GM19438 (cell line): ENCODE data around the gene RASSF9.

ENCODE experiments used
- ATAC-seq: cut with Tn5 transposase; IDR thresholded peaks from one replicate; pipeline ENCODE4 v1.9.1; 2021; ENCODE audit warnings: low read depth; ENCODE audit not compliant: unreplicated experiment

Gene RASSF9

GRCh38 chr12:85836197-85837090 is at the start of gene RASSF9:
TSS of gene RASSF9 (minus strand) at chr12:85836409. CDS start at chr12:85836201, 208 bp downstream.
- ATAC-seq: no peak

GRCh38 chr12:85883763-85884162 is 47.6 kb upstream of the RASSF9 start:
- ATAC-seq: no peak

- ATAC-seq: no peak
Measured at GRCh38 chr12:85877459-85877858, 41.2 kb upstream of the RASSF9 start.

GRCh38 chr12:85874031-85874461 is 37.8 kb upstream of the RASSF9 start, which contains the start of gene NTS:
TSS of gene NTS (plus strand) at chr12:85874295. CDS start at chr12:85874404, 109 bp downstream.
- no peak for ATAC-seq

GRCh38 chr12:85872497-85873091 is 36.4 kb upstream of the RASSF9 start:
- ATAC-seq: no peak

GRCh38 chr12:85866986-85867776 is 31.0 kb upstream of the RASSF9 start:
- peak; percentile 96 for ATAC-seq

- ATAC-seq: no peak
Measured at GRCh38 chr12:85865890-85866289, 29.7 kb upstream of the RASSF9 start.

GRCh38 chr12:85856966-85857365 is 20.8 kb upstream of the RASSF9 start:
- no peak for ATAC-seq

GRCh38 chr12:85855305-85855704 is 19.1 kb upstream of the RASSF9 start:
- no peak for ATAC-seq

GRCh38 chr12:85849344-85849743 is 13.1 kb upstream of the RASSF9 start:
- ATAC-seq: no peak

- ATAC-seq: no peak
Measured at GRCh38 chr12:85843606-85844310, 7.5 kb upstream of the RASSF9 start.

GRCh38 chr12:85835426-85836196 is 598 bp downstream of the RASSF9 start:
- no peak for ATAC-seq

GRCh38 chr12:85834378-85834777 is 1.8 kb downstream of the RASSF9 start:
- ATAC-seq: no peak

- ATAC-seq: no peak
Measured at GRCh38 chr12:85833579-85833978, 2.6 kb downstream of the RASSF9 start.

- ATAC-seq: no peak
Measured at GRCh38 chr12:85831327-85831990, 4.8 kb downstream of the RASSF9 start.

GRCh38 chr12:85829391-85829790 is 6.8 kb downstream of the RASSF9 start:
- no peak for ATAC-seq

- no peak for ATAC-seq
Measured at GRCh38 chr12:85828576-85828975, 7.6 kb downstream of the RASSF9 start.

GRCh38 chr12:85825746-85826145 is 10.5 kb downstream of the RASSF9 start:
- ATAC-seq: no peak
